Endothelial cell of umbilical vein (primary cell): ENCODE results near the gene MRTFA. TPM values are rescaled to one million over a fixed set of nuclear protein-coding genes. Genes with fewer than 3 reads are reported as not detected.

Experiments used
- BruUV-seq: library from RNA; stranded (reverse); fragments of 400-500 nt; replicated peaks from 2 replicates; lab custom pipeline; 2021; lab: Mats Ljungman, UMichigan
- CTCF ChIA-PET: fragments of 300-600, 350-600 bp; sonication (Branson Sonifier 250); formaldehyde crosslinking; loops from one replicate; lab custom pipeline; 2021; ENCODE audit warnings: antibody characterized with exemption, inconsistent platforms; lab: Charles Lee
- POLR2A ChIA-PET: fragments of 300-600, 350-600 bp; sonication (Branson Sonifier 250); formaldehyde crosslinking; loops from one replicate; lab custom pipeline; 2021; ENCODE audit warnings: antibody characterized with exemption, inconsistent platforms; lab: Charles Lee
- DNase-seq: peaks from one replicate; pipeline ENCODE4 v3.0.0-alpha.2; 2011; ENCODE audit warnings: low read depth, low spot score
- FAIRE-seq: peaks from 2 replicates; lab custom pipeline; 2011; peaks lifted over from hg19 to GRCh38; lab: Jason Lieb, UNC
- H2AFZ ChIP-seq: 2 replicates; pipeline ENCODE4 v1.6.0; 2012; ENCODE audit warnings: low read depth, low read length, control low read depth, inconsistent platforms
- H3K27ac ChIP-seq: 2 replicates; pipeline ENCODE4 v1.5.1; 2011; ENCODE audit warnings: low read depth, mild to moderate bottlenecking, control low read depth, low read length, moderate library complexity; ENCODE audit not compliant: insufficient read depth
- H3K27me3 ChIP-seq, 2 experiments: 2 replicates each; pipeline versions ENCODE4 v1.6.0 to v1.6.1; 2011; ENCODE audit warnings: low read length in 2 of 2, mixed read lengths in 1 of 2; ENCODE audit not compliant: control insufficient read depth in 2 of 2, insufficient read depth in 2 of 2
- H3K36me3 ChIP-seq, 2 experiments: 2 replicates in 1 of 2; 3 replicates in 1 of 2; pipeline ENCODE4 v1.5.1; 2011; ENCODE audit warnings: low read length in 2 of 2, mild to moderate bottlenecking in 1 of 2, moderate library complexity in 1 of 2; ENCODE audit not compliant: control insufficient read depth in 2 of 2, insufficient read depth in 2 of 2; ENCODE audit errors: extremely low read depth in 1 of 2
- H3K4me1 ChIP-seq: 3 replicates; pipeline ENCODE4 v1.5.1; 2011; ENCODE audit warnings: mild to moderate bottlenecking, low read length; ENCODE audit not compliant: control insufficient read depth, insufficient read depth; ENCODE audit errors: extremely low read depth
- H3K4me2 ChIP-seq: 2 replicates; pipeline ENCODE4 v1.6.1; 2011; ENCODE audit warnings: low read length, control low read depth, mixed read lengths; ENCODE audit not compliant: insufficient read depth
- H3K4me3 ChIP-seq, 3 experiments: fragments of 200-600 bp in 1 of 3; sonication (generic), shearing (Covaris generic) in 1 of 3; replicated peaks in 1 of 3; 2 replicates each; pipeline ENCODE4 v1.5.1; 2011 to 2016; ENCODE audit warnings: control low read depth in 3 of 3, low read length in 3 of 3, mild to moderate bottlenecking in 2 of 3, inconsistent platforms in 1 of 3, low read depth in 1 of 3, moderate library complexity in 1 of 3; ENCODE audit not compliant: insufficient read depth in 1 of 3
- H3K79me2 ChIP-seq: 2 replicates; pipeline ENCODE4 v1.6.0; 2012; ENCODE audit warnings: low read length, inconsistent platforms; ENCODE audit not compliant: control insufficient read depth, insufficient read depth
- H3K9ac ChIP-seq: replicated peaks from 2 replicates; pipeline ENCODE3; 2011; ENCODE audit warnings: low read length, control low read depth; ENCODE audit not compliant: insufficient read depth; ENCODE audit errors: extremely low read depth
- H3K9me1 ChIP-seq: replicated peaks from 3 replicates; pipeline ENCODE4 v1.6.0; 2011; ENCODE audit warnings: mild to moderate bottlenecking, low read length; ENCODE audit not compliant: control insufficient read depth, insufficient read depth; ENCODE audit errors: extremely low read depth
- H3K9me3 ChIP-seq: replicated peaks from 2 replicates; pipeline ENCODE4 v1.5.1; 2012; ENCODE audit warnings: low read length, inconsistent platforms; ENCODE audit not compliant: control insufficient read depth, insufficient read depth
- H4K20me1 ChIP-seq: replicated peaks from 2 replicates; pipeline ENCODE3; 2011; ENCODE audit warnings: mild to moderate bottlenecking, low read length; ENCODE audit not compliant: control insufficient read depth, insufficient read depth; ENCODE audit errors: extremely low read depth
- CTCF ChIP-seq, 2 donors: IDR thresholded peaks; 1 replicate in 1 of 2; 2 replicates in 1 of 2; pipeline ENCODE4 v1.5.1; 2011; ENCODE audit warnings: low read length in 2 of 2, mild to moderate bottlenecking in 2 of 2, moderate library complexity in 2 of 2, control low read depth in 1 of 2, inconsistent platforms in 1 of 2, low read depth in 1 of 2; ENCODE audit not compliant: insufficient read depth in 1 of 2; ENCODE audit errors: extremely low read depth in 1 of 2
- EZH2 ChIP-seq: IDR thresholded peaks from 2 replicates; pipeline ENCODE4 v1.6.1; 2012; ENCODE audit warnings: borderline replicate concordance, low read depth, mild to moderate bottlenecking, moderate library complexity, low read length, inconsistent platforms; ENCODE audit not compliant: severe bottlenecking
- FOS ChIP-seq: IDR thresholded peaks from 2 replicates; pipeline ENCODE4 v1.6.1; 2011; ENCODE audit warnings: mild to moderate bottlenecking, low read length, moderate library complexity, borderline replicate concordance; ENCODE audit not compliant: insufficient read depth
- GATA2 ChIP-seq: IDR thresholded peaks from 2 replicates; pipeline ENCODE4 v1.7.0; 2011; ENCODE audit warnings: low read depth, mild to moderate bottlenecking, moderate library complexity, mixed read lengths, low read length; ENCODE audit not compliant: insufficient read length, insufficient read depth
- JUN ChIP-seq: IDR thresholded peaks from 2 replicates; pipeline ENCODE4 v1.6.1; 2011; ENCODE audit warnings: borderline replicate concordance, low read depth; ENCODE audit not compliant: insufficient read length, insufficient read depth
- MYC ChIP-seq: IDR thresholded peaks from one replicate; pipeline ENCODE4 v1.6.1; 2011; ENCODE audit warnings: mild to moderate bottlenecking, low read depth, low read length
- POLR2A ChIP-seq: IDR thresholded peaks from 2 replicates; pipeline ENCODE4 v1.6.1; 2012; ENCODE audit warnings: low read depth, mild to moderate bottlenecking, control low read depth, low read length
- POLR2AphosphoS5 ChIP-seq: IDR thresholded peaks from 2 replicates; pipeline ENCODE4 v1.6.1; 2012; ENCODE audit warnings: low read depth, mild to moderate bottlenecking, control low read depth, low read length, moderate library complexity; ENCODE audit not compliant: insufficient read depth
- dilution Hi-C: fragments of 300-500 bp; cut with MboI; formaldehyde crosslinking; loops from one replicate; pipeline ENCODE4 v1.15.0; 2019; ENCODE audit warnings: low sequenced_read_pairs; ENCODE audit not compliant: extremely low pct_ligation_motif_present
- intact Hi-C: fragments of 100-400 bp; cut with micrococcal nuclease; formaldehyde crosslinking; loops from one replicate; pipeline ENCODE4 v1.10.0; 2022
- polyA plus RNA-seq, 4 experiments: library from polyadenylated mRNA; depleted of rRNA in 3 of 4; stranded (reverse) in 3 of 4; unstranded in 1 of 4; fragments of >200 nt; gene quantifications; 2 replicates each; pipeline versions ENCODE4 v1.2.1 to v1.2.3, GENCODE V29; 2011 to 2012; ENCODE audit warnings: missing spikeins in 1 of 4
- total RNA-seq: library from RNA; stranded (reverse); gene quantifications from 2 replicates; pipeline ENCODE4 v1.2.3, GENCODE V29; 2021
- TF ChIP-seq, protein P1 (sequence below): IDR thresholded peaks from 2 replicates; pipeline ENCODE4 v1.6.1; 2011; ENCODE audit not compliant: insufficient read depth, insufficient read length

MRTFA gene
- total and polyA plus RNA-seq, 2 donors (not counting 3 experiments of a cell fraction or from before 2014, with no cell fraction given): 13.6 to 44.1 TPM

- BruUV-seq: no TSS peak
- intact Hi-C loops: no loop called here
- no peak overlapping the region for H2AFZ ChIP-seq
- H3K9me3 ChIP-seq: no peaks in the 10 kb centered on the region
- H3K9ac ChIP-seq: no peak overlapping the region
- H3K4me1 ChIP-seq: no peaks in the 10 kb centered on the region
- H3K79me2 ChIP-seq: no peaks in the 10 kb centered on the region
- ChIA-PET POLR2A (no interaction called here), CTCF (interaction anchor here (0.6 kb wide), 1 partner anchor 173 kb away, joined by 5 read pairs; no protein-coding TSS in a partner anchor)
- no peaks in the 10 kb centered on the region for H3K27me3 ChIP-seq
- DNase-seq: no peak
- no peak overlapping the region for H3K4me2 ChIP-seq
- dilution Hi-C loops: no loop called here
- TF ChIP-seq MYC (no peak), JUN (no peak), GATA2 (no peak), EZH2 (no peak), CTCF (IDR thresholded peaks at IDR 0.05; ENCODE audit: extremely low read depth in 1 of 2, insufficient read depth in 1 of 2, low read depth in 1 of 2, low read length in 2 of 2) (no peak), POLR2A (no peak), FOS (no peak), POLR2AphosphoS5 (no peak)
- TF ChIP-seq, protein P1, sequence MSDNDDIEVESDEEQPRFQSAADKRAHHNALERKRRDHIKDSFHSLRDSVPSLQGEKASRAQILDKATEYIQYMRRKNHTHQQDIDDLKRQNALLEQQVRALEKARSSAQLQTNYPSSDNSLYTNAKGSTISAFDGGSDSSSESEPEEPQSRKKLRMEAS: no peak
- peaks cover 2 to 39% of the 10 kb centered on the region in 2 experiments for H3K36me3 ChIP-seq
- H3K4me3 ChIP-seq: no peak overlapping the region
- H4K20me1 ChIP-seq: no peaks in the 10 kb centered on the region
- H3K27ac ChIP-seq: no peak overlapping the region
- no peak for FAIRE-seq
- no peaks in the 10 kb centered on the region for H3K9me1 ChIP-seq
Observed at GRCh38 chr22:40417041-40417440, 219.5 kb downstream of the MRTFA start.
